Adrenal gland (tissue), 5 donors: Measurements from ENCODE around the gene MAPK12.

ENCODE experiments used
- POLR2A ChIP-seq, 2 donors: fragments of 450-650 bp; IDR thresholded peaks; one replicate each; pipeline ENCODE4 v1.6.1; 2017; ENCODE audit warnings: antibody characterized with exemption in 2 of 2, mild to moderate bottlenecking in 2 of 2, moderate library complexity in 1 of 2
- TF ChIP-seq, protein P1 (sequence below), 6 experiments: fragments of 450-650 bp in 4 of 6; fragments of 200-600 bp in 2 of 6; sonication (generic) in 1 of 6; IDR thresholded peaks; 1 replicate in 5 of 6; 2 replicates in 1 of 6; pipeline versions ENCODE4 v1.5.1 to v1.8.0; 2016 to 2021; ENCODE audit warnings: antibody characterized with exemption in 6 of 6, mild to moderate bottlenecking in 2 of 6, moderate library complexity in 1 of 6
- donor health status: DM: no; HTN: no; CAD: no.

DNA sequence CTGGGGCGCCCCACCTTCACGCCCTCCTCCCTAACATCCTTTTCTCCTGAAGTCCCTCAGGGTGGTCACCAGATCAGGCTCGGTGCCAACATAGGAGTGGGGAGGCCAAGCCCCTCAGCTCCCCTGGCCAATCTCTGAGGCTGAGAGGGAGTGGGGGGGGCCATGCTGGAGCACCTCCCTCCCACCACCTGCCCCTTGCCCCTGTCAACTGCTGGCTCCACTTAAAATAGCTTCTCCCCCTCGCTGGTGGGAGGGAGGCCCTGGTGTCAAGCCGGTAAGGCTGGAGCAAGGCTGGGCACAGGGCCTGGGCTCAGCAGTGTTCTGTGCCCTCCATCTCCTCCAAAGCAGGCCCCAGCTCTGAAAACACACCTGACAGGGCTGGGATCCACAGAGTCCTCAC is 41.1 kb upstream of the MAPK12 start:
- TF ChIP-seq POLR2A (IDR thresholded peaks at IDR 0.05), result no peak
- TF ChIP-seq, protein P1, sequence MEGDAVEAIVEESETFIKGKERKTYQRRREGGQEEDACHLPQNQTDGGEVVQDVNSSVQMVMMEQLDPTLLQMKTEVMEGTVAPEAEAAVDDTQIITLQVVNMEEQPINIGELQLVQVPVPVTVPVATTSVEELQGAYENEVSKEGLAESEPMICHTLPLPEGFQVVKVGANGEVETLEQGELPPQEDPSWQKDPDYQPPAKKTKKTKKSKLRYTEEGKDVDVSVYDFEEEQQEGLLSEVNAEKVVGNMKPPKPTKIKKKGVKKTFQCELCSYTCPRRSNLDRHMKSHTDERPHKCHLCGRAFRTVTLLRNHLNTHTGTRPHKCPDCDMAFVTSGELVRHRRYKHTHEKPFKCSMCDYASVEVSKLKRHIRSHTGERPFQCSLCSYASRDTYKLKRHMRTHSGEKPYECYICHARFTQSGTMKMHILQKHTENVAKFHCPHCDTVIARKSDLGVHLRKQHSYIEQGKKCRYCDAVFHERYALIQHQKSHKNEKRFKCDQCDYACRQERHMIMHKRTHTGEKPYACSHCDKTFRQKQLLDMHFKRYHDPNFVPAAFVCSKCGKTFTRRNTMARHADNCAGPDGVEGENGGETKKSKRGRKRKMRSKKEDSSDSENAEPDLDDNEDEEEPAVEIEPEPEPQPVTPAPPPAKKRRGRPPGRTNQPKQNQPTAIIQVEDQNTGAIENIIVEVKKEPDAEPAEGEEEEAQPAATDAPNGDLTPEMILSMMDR (IDR thresholded peaks at IDR 0.05), result no peak
